Pancreas (tissue), 10 donors: ENCODE measurements around the gene MRPL54. TPM values are rescaled to one million over a fixed set of nuclear protein-coding genes. Genes with fewer than 3 reads are reported as not detected.

Source experiments
- ATAC-seq, 4 donors: fragments of 200-7000 bp; cut with Tn5 transposase; one replicate each; pipeline versions ENCODE4 v1.8.0 to v1.9.1; 2020; ENCODE audit warnings: mild to moderate bottlenecking in 4 of 4, moderate library complexity in 4 of 4
- DNase-seq, 6 donors: peaks; one replicate each; pipeline ENCODE4 v3.0.0-alpha.2; 2020
- FAIRE-seq: peaks from 2 replicates; lab custom pipeline; 2012; peaks lifted over from hg19 to GRCh38; lab: Jason Lieb, UNC
- H3K27ac ChIP-seq, 4 donors: fragments of 200-600 bp; sonication (generic); 1 replicate in 3 of 4; 2 replicates in 1 of 4; pipeline versions ENCODE4 v1.5.0 to v1.8.0; 2020
- H3K27me3 ChIP-seq, 4 donors: fragments of 200-600 bp; one replicate each; pipeline ENCODE4 v1.8.0; 2021
- H3K36me3 ChIP-seq, 3 donors: fragments of 200-600 bp; sonication (generic) in 1 of 3; one replicate each; pipeline versions ENCODE4 v1.5.0 to v1.8.0; 2020 to 2021
- H3K4me1 ChIP-seq, 3 donors: fragments of 200-600 bp; one replicate each; pipeline ENCODE4 v1.8.0; 2021
- H3K4me3 ChIP-seq, 4 donors: fragments of 200-600 bp; sonication (generic) in 2 of 4; one replicate each; pipeline versions ENCODE4 v1.5.0 to v1.8.0; 2020 to 2021
- H3K9me3 ChIP-seq, 4 donors: fragments of 200-600 bp; one replicate each; pipeline ENCODE4 v1.8.0; 2021
- WGBS, 2 donors: extraction: QIAGEN DNeasy Blood & Tissue Kit; methylation state at CpG; one replicate each; pipeline ENCODE4 v1.1.7; 2013; 5-methylcytosine and 5-hydroxymethylcytosine counted together
- intact Hi-C, 3 donors: fragments of 100-400 bp; cut with DNase I; formaldehyde crosslinking; loops; one replicate each; pipeline versions ENCODE4 v1.11.1 to v1.14.2; 2022
- polyA plus RNA-seq, 2 donors: library from polyadenylated mRNA; stranded (reverse); fragments of 200-250 nt; gene quantifications; one replicate each; pipeline ENCODE4 v1.2.3, GENCODE V29; 2013
- total RNA-seq, 6 donors: library from RNA; stranded (reverse); fragmentation: NEBNext Ultra II Directional in 4 of 6; extraction: Animal tissue kit (Norgen Biotek cat#: 25700) in 4 of 6; gene quantifications; one replicate each; pipeline versions ENCODE4 v1.2.1 to v1.2.4, GENCODE V29; 2021 to 2023
- TF ChIP-seq, protein P1 (sequence below), 4 donors: fragments of 200-600 bp; sonication (generic) in 3 of 4; IDR thresholded peaks; one replicate each; pipeline versions ENCODE4 v1.5.0 to v1.8.0; 2021; ENCODE audit warnings: antibody characterized with exemption in 4 of 4
- donor health status: healthy with polysubstance abuse.
- donor health status: DM: no; HTN: no; CAD: no; lungs with moderate emphysema.
- donor health status: DM: no; HTN: no; CAD: no.
- donor health status: control.
- donor health status: control.
- donor health status: Bipolar disorder and iron deficiency.
- donor health status: DM: yes; HTN: yes; CAD: no.
- donor health status: DM: no; HTN: no; CAD: no.
- donor health status: DM: no; HTN: no; CAD: no.
- donor health status: DM: yes; HTN: yes; CAD: no.

Gene MRPL54
- total and polyA plus RNA-seq, 8 donors: 30.0 to 104 (median 38.3) TPM

DNA sequence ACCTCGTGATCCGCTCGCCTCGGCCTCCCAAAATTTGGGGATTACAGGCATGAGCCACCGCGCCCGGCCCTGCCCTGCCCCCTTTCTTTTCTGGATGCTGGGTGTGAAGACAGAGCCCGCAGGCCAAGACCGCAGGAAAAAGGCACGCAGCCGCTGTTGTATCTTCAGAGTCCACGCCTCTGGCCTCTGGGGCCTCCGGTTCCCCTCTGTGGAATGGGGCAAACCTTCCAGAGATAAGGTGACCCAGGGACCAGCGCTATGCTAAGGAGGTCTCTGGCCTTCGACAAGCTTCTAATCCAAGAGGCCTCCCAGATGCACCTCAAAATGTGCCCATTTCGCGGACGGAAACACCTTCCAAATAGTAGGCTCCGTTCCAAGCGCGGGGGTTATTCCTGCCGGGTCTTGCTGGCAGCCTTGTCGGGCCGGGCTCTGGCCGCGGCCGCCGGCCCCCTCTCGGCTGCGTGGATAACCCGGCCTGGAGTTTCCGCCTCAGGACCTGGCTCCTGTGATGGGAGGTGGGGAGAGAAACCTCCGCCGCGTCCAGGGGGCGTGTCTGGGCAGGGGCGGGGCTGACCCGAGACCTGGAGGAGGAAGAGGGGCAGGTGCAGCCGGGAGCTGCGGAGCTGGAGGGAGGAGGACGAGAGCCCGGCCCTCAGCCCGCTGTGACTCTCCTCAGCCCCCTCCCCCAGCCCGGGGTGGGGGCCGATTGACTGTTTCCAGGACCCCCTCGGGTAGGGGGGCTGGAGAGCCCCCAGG lies 41.2 kb upstream of the MRPL54 start:
- H3K36me3 ChIP-seq: no peaks in the 10 kb centered on the region
- no peak overlapping the region for H3K27ac ChIP-seq
- TF ChIP-seq, protein P1, sequence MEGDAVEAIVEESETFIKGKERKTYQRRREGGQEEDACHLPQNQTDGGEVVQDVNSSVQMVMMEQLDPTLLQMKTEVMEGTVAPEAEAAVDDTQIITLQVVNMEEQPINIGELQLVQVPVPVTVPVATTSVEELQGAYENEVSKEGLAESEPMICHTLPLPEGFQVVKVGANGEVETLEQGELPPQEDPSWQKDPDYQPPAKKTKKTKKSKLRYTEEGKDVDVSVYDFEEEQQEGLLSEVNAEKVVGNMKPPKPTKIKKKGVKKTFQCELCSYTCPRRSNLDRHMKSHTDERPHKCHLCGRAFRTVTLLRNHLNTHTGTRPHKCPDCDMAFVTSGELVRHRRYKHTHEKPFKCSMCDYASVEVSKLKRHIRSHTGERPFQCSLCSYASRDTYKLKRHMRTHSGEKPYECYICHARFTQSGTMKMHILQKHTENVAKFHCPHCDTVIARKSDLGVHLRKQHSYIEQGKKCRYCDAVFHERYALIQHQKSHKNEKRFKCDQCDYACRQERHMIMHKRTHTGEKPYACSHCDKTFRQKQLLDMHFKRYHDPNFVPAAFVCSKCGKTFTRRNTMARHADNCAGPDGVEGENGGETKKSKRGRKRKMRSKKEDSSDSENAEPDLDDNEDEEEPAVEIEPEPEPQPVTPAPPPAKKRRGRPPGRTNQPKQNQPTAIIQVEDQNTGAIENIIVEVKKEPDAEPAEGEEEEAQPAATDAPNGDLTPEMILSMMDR (IDR thresholded peaks at IDR 0.05): no peak
- DNase-seq (peak; percentile 96 to 99 (median 98)), ATAC-seq (peak; percentile 84 to 94 (median 88)), FAIRE-seq (no peak)
- 17 to 21% methylated on average over 40 to 45 of the region's 46 CpGs for WGBS, 2 donors
- H3K4me3 ChIP-seq: peak overlapping the region; percentile 19 to 62 (median 41)
- H3K9me3 ChIP-seq: no peaks in the 10 kb centered on the region
- peaks cover 0 to 10% (median 4%) of the 10 kb centered on the region in 3 donors for H3K4me1 ChIP-seq
- intact Hi-C loops: no loop called here
- no peaks in the 10 kb centered on the region for H3K27me3 ChIP-seq

DNA sequence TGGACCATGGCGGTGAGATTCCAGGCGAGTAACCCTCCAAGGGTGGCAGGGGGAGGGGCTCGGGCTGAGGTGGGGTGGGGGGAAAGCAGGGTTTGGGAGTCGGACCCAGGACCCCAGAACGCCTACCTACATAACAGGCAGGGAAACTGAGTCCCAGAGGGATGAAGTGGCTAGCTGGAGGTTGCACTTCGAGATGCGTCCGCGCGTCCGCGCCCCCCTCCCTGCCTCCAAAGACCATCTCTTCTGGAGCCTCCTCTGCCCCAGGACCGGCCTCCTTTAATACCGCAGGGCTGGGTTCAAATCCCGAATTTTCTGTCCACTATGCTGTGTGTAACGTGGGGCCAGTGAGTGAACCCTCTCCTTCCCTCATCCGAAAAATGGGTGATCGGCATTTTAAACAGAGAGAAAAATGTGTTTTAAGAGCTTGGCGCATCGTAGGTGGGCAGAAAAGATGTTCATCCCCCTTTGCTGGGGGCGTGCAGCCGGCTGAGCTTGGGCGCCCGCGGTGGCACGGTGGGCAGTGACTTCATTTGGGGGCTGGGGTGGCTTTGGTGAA lies 40.5 kb upstream of the MRPL54 start:
- intact Hi-C loops: no loop called here
- ATAC-seq (no peak), DNase-seq (no peak), FAIRE-seq (no peak)
- Histone ChIP-seq H3K27me3 (no peaks in the 10 kb centered on the region), H3K4me3 (peak overlapping the region; percentile 19 to 62 (median 41)), H3K9me3 (no peaks in the 10 kb centered on the region), H3K36me3 (no peaks in the 10 kb centered on the region), H3K27ac (no peak overlapping the region), H3K4me1 (peaks cover 0 to 10% (median 4%) of the 10 kb centered on the region in 3 donors)
- TF ChIP-seq, protein P1 (IDR thresholded peaks at IDR 0.05): no peak
- 1 to 2% methylated on average over 25 to 26 of the region's 26 CpGs for WGBS, 2 donors

DNA sequence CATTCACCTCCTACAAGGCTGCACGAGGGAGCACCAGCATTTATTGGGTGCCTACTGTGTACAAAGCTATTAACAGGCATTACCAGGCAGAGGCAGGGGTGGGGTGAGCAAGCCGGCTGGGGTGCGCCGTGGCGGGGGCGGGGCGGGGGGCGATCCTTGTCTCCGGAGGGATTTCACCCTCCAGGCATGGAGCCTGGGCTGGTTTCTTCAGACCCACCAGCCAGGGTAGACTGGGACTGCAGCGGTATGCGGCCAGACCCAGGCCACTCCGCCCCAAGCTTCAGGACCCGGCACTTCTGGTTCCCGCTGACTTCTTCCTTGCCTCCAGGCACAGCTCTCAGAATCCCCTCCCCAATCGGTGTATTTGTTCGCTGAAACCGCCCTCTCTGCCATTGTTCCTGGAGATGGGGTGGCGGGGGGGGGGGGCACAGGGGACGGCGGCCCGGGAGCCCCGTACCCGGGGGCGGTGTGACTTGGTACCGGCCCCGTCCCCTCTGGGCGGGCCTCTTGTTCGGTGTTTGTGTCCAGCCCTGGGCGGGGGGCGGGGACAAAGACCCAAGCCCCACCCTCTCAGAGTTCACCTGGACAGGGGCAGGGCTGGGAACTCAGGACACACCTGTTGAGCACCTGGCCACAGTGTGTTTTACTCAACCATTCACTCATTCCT lies 39.9 kb upstream of the MRPL54 start:
- DNase-seq (peak; percentile 73 to 91 (median 82)), ATAC-seq (peak; percentile 53 to 65 (median 60)), FAIRE-seq (no peak)
- Histone ChIP-seq H3K36me3 (no peaks in the 10 kb centered on the region), H3K9me3 (no peaks in the 10 kb centered on the region), H3K4me1 (peaks cover 0 to 10% (median 4%) of the 10 kb centered on the region in 3 donors), H3K27me3 (no peaks in the 10 kb centered on the region), H3K4me3 (peak overlapping the region; percentile 19 to 62 (median 41)), H3K27ac (peak overlapping the region in 1 of 4 donors; percentile 4)
- TF ChIP-seq, protein P1 (IDR thresholded peaks at IDR 0.05): no peak
- 2% methylated on average over 13 to 26 of the region's 30 CpGs for WGBS, 2 donors
- intact Hi-C loops: no loop called here

DNA sequence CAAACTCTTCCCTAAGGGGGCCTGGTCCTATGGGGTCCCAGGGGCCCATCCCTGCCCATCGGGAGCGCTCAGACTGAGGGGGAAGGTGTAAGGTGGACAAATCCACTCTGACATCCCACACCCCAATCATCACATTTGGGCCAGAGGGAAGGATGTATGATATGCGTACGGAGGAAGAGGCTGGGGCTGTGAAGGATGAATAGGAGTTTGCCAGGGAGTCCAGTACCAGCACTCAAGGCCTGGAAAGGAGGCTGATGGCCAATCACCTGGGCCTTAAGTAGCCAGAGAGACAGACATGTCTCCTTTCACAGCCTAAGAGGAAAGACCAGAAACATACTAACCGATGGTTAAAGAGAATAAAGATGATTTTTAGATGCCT lies 39.4 kb upstream of the MRPL54 start:
- Histone ChIP-seq H3K4me1 (peaks cover 0 to 10% (median 4%) of the 10 kb centered on the region in 3 donors), H3K27ac (peak overlapping the region in 1 of 4 donors; percentile 4), H3K9me3 (no peaks in the 10 kb centered on the region), H3K27me3 (no peaks in the 10 kb centered on the region), H3K36me3 (no peaks in the 10 kb centered on the region), H3K4me3 (peak overlapping the region in 1 of 4 donors; percentile 62)
- TF ChIP-seq, protein P1 (IDR thresholded peaks at IDR 0.05): no peak
- intact Hi-C loops: no loop called here
- ATAC-seq (no peak), FAIRE-seq (no peak), DNase-seq (no peak)
- WGBS, 2 donors: 89 to 90% methylated on average over 5 of the region's 5 CpGs
